ENCODE data around the gene SH3BP1.

DNA sequence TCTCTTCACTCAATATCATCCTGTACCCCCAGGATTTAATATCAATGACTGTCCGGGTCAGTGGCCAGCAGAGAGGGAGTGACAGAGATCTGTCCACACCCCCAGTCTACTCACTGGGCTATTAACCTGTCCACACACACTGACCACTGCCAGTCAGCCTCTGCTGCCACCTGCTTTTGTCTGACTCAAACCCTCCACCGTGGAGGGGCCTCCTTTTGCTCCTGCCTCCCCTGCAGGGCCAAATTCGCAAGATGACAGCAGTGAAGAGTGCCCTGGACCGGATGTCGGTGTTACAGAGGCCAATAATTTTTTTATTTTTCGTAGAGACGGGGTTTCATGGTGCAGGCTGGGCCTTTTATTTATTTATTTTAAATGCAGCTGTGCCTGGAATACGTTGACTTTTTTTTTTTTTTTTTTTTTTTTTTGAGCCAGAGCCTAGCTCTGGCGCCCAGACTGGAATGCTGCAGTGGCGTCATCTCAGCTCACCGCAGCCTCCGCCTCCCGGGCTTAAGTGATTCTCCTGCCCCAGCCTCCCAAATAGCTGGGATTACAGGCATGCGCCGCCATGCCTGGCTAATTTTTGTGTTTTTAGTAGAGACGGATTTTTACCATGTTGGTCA is 24.2 kb downstream of the SH3BP1 start:
- TF ChIP-seq, protein P1, sequence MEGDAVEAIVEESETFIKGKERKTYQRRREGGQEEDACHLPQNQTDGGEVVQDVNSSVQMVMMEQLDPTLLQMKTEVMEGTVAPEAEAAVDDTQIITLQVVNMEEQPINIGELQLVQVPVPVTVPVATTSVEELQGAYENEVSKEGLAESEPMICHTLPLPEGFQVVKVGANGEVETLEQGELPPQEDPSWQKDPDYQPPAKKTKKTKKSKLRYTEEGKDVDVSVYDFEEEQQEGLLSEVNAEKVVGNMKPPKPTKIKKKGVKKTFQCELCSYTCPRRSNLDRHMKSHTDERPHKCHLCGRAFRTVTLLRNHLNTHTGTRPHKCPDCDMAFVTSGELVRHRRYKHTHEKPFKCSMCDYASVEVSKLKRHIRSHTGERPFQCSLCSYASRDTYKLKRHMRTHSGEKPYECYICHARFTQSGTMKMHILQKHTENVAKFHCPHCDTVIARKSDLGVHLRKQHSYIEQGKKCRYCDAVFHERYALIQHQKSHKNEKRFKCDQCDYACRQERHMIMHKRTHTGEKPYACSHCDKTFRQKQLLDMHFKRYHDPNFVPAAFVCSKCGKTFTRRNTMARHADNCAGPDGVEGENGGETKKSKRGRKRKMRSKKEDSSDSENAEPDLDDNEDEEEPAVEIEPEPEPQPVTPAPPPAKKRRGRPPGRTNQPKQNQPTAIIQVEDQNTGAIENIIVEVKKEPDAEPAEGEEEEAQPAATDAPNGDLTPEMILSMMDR (IDR thresholded peaks at IDR 0.05): no peak
- TF ChIP-seq POLR2A (IDR thresholded peaks at IDR 0.05): no peak
- no peak for TF ChIP-seq POLR2AphosphoS5 (IDR thresholded peaks at IDR 0.05; ENCODE audit: insufficient read depth in 1 of 2, low read depth in 1 of 2)
